Loucy (cell line): Measurements from ENCODE around the gene WDSUB1.

ENCODE experiments used
- H2AFZ ChIP-seq: fragments of 200-600 bp; sonication (generic); 2 replicates; pipeline ENCODE4 v1.6.0; 2016; ENCODE audit warnings: antibody characterized with exemption, mild to moderate bottlenecking, low read length, moderate library complexity
- H3F3A ChIP-seq: fragments of 200-600 bp; 2 replicates; pipeline ENCODE4 v1.6.0; 2016; ENCODE audit warnings: antibody characterized with exemption, low read depth, mild to moderate bottlenecking
- H3K27me3 ChIP-seq: fragments of 200-600 bp; sonication (generic); 2 replicates; pipeline ENCODE4 v1.6.1; 2014; ENCODE audit warnings: low read length, mild to moderate bottlenecking; ENCODE audit not compliant: insufficient read depth, poor library complexity, severe bottlenecking
- H3K36me3 ChIP-seq: fragments of 200-600 bp; sonication (generic); 2 replicates; pipeline ENCODE4 v1.6.1; 2016; ENCODE audit warnings: low read length; ENCODE audit not compliant: insufficient read depth
- H3K4me1 ChIP-seq: fragments of 200-600 bp; sonication (generic); 2 replicates; pipeline ENCODE4 v1.5.1; 2014; ENCODE audit warnings: low read length, mild to moderate bottlenecking; ENCODE audit not compliant: insufficient read depth, poor library complexity, severe bottlenecking
- H3K4me2 ChIP-seq: fragments of 200-600 bp; sonication (generic); 2 replicates; pipeline ENCODE4 v1.6.0; 2014; ENCODE audit warnings: antibody characterized with exemption, low read length, low read depth, mild to moderate bottlenecking; ENCODE audit not compliant: poor library complexity, severe bottlenecking
- H3K4me3 ChIP-seq: fragments of 200-600 bp; sonication (generic); 2 replicates; pipeline ENCODE4 v1.5.1; 2014; ENCODE audit warnings: low read length, mild to moderate bottlenecking, mixed read lengths; ENCODE audit not compliant: poor library complexity, severe bottlenecking
- H3K79me2 ChIP-seq: fragments of 200-600 bp; sonication (generic); 2 replicates; pipeline ENCODE4 v1.6.1; 2014; ENCODE audit warnings: low read length; ENCODE audit not compliant: insufficient read depth
- H3K9ac ChIP-seq: fragments of 200-600 bp; sonication (generic); 2 replicates; pipeline ENCODE4 v1.6.0; 2014; ENCODE audit warnings: mild to moderate bottlenecking, low read depth, low read length, moderate library complexity; ENCODE audit not compliant: poor library complexity, severe bottlenecking
- H3K9me2 ChIP-seq: fragments of 200-600 bp; sonication (generic); replicated peaks from 2 replicates; pipeline ENCODE4 v1.6.1; 2016; ENCODE audit warnings: low read depth, low read length, mixed read lengths
- H3K9me3 ChIP-seq: fragments of 200-600 bp; sonication (generic); 2 replicates; pipeline ENCODE4 v1.6.1; 2014; ENCODE audit warnings: mild to moderate bottlenecking, antibody characterized with exemption, low read length, low read depth; ENCODE audit not compliant: insufficient read depth
- H4K20me1 ChIP-seq: fragments of 200-600 bp; sonication (generic); 2 replicates; pipeline ENCODE4 v1.6.0; 2014; ENCODE audit warnings: antibody characterized with exemption, low read length, mild to moderate bottlenecking; ENCODE audit not compliant: insufficient read depth, poor library complexity, severe bottlenecking
- EZH2phosphoT487 ChIP-seq: fragments of 200-600 bp; IDR thresholded peaks from 2 replicates; pipeline ENCODE4 v1.6.1; 2018; ENCODE audit warnings: antibody characterized with exemption, mild to moderate bottlenecking, moderate library complexity, borderline replicate concordance
- TF ChIP-seq, protein P1 (sequence below): fragments of 200-600 bp; sonication (generic); conservative IDR thresholded peaks from 2 replicates; pipeline ENCODE4 v1.5.1; 2014; ENCODE audit warnings: mild to moderate bottlenecking, antibody characterized with exemption, low read length

The WDSUB1 gene

DNA sequence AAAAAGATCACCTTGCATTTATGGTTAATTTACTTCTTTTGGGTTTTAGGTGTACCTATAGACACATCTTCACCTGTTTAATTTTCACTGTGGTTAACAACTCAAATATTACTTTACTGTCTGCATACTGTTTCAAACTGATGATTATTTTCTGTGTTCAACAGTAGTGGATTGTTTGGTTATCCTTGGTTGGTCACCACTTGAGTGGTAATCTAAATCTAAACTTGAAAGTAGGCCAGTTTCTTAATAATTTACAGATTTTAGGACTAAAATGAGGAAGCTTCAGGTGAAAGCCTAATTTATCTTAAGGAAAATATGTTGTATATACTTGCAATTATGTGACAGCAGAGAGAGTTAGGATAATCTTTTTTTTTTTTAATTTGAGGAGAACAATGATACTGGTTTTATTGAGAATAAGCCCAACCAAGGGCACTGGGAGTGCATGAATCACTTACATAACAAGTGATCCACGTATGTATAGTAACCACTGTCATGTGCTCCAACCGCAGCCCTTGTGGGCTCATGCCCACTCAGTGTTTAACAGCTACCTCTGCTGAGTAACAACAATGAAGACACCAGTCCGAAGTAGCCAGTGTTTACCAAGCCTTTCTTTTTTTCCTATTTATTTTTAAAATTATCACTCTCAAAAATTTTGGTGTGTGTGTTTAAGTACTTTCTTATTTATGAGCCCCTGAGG, 31.0 kb upstream of the WDSUB1 start:
- Histone ChIP-seq H3K9ac (no peak overlapping the region), H3K9me3 (no peaks in the 10 kb centered on the region), H3K4me1 (no peaks in the 10 kb centered on the region), H2AFZ (no peak overlapping the region), H3K4me2 (no peak overlapping the region), H3K79me2 (no peaks in the 10 kb centered on the region), H3K4me3 (no peak overlapping the region), H3K9me2 (no peaks in the 10 kb centered on the region), H4K20me1 (no peaks in the 10 kb centered on the region), H3F3A (no peaks in the 10 kb centered on the region), H3K36me3 (no peaks in the 10 kb centered on the region), H3K27me3 (no peaks in the 10 kb centered on the region)
- TF ChIP-seq, protein P1, sequence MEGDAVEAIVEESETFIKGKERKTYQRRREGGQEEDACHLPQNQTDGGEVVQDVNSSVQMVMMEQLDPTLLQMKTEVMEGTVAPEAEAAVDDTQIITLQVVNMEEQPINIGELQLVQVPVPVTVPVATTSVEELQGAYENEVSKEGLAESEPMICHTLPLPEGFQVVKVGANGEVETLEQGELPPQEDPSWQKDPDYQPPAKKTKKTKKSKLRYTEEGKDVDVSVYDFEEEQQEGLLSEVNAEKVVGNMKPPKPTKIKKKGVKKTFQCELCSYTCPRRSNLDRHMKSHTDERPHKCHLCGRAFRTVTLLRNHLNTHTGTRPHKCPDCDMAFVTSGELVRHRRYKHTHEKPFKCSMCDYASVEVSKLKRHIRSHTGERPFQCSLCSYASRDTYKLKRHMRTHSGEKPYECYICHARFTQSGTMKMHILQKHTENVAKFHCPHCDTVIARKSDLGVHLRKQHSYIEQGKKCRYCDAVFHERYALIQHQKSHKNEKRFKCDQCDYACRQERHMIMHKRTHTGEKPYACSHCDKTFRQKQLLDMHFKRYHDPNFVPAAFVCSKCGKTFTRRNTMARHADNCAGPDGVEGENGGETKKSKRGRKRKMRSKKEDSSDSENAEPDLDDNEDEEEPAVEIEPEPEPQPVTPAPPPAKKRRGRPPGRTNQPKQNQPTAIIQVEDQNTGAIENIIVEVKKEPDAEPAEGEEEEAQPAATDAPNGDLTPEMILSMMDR: no peak
- TF ChIP-seq EZH2phosphoT487: no peak

DNA sequence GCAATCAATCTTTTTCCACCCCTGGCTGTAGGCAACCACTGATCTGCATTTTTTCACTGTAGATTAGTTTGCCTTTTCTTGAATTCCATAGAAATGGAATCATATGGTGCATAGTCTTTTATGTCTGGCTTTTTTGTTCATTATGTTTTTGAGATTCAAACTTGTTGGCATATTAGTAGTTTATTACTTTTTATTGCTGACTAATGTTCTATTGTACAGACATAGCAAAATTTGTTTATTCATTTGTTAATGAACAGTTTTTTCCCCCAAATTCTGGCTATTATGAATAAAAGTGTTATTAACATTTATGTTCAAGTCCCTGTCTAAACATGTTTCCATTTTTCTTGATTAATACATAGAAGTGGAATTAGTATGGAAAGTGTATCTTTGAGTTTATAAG, 21.4 kb upstream of the WDSUB1 start:
- Histone ChIP-seq H3K9me2 (no peaks in the 10 kb centered on the region), H3K4me1 (no peaks in the 10 kb centered on the region), H3K4me2 (no peak overlapping the region), H3K9me3 (no peaks in the 10 kb centered on the region; the same call in 1 of the 2 replicates), H3K36me3 (no peaks in the 10 kb centered on the region), H4K20me1 (no peaks in the 10 kb centered on the region), H2AFZ (no peak overlapping the region), H3K27me3 (no peaks in the 10 kb centered on the region), H3F3A (no peaks in the 10 kb centered on the region), H3K79me2 (no peaks in the 10 kb centered on the region), H3K9ac (no peak overlapping the region), H3K4me3 (no peak overlapping the region)
- TF ChIP-seq, protein P1: no peak
- no peak for TF ChIP-seq EZH2phosphoT487

DNA sequence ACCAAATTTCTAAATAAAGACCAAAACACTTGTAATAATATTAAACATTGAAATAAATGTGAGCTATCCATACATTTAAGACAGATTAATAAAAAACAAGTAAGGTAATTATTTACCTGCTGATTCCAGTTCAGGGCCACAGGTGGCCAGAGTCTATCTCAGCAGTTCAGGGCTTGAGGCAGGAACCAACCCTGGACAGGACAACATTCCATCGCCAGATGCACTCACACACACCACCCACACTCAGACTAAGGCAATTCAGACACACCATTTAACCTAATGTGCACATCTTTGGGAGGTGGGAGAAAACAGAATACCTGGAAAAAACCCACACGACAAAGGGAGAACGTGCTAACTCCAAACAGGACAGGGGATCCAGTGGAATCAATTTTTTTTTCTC, 14.1 kb upstream of the WDSUB1 start:
- Histone ChIP-seq H3K9ac (no peak overlapping the region), H3K9me2 (no peaks in the 10 kb centered on the region), H3K79me2 (no peaks in the 10 kb centered on the region), H3K4me1 (no peaks in the 10 kb centered on the region), H4K20me1 (no peaks in the 10 kb centered on the region), H3K4me2 (no peak overlapping the region), H2AFZ (no peak overlapping the region), H3K9me3 (no peaks in the 10 kb centered on the region; the same call in 1 of the 2 replicates), H3K36me3 (no peaks in the 10 kb centered on the region), H3F3A (no peaks in the 10 kb centered on the region), H3K27me3 (no peaks in the 10 kb centered on the region), H3K4me3 (no peak overlapping the region)
- TF ChIP-seq EZH2phosphoT487: no peak
- TF ChIP-seq, protein P1: no peak
